Measurements from ENCODE around the gene KCNQ1OT1. TPM values are rescaled to one million over a fixed set of nuclear protein-coding genes. Genes with fewer than 3 reads are reported as not detected.
A peak's percentile ranks its signal among the peaks of the same experiment; 100 is the strongest.

Gene KCNQ1OT1
- total RNA-seq, 4 donors from 2014 or later = 0.16 to 0.61 (median 0.30) TPM

DNA sequence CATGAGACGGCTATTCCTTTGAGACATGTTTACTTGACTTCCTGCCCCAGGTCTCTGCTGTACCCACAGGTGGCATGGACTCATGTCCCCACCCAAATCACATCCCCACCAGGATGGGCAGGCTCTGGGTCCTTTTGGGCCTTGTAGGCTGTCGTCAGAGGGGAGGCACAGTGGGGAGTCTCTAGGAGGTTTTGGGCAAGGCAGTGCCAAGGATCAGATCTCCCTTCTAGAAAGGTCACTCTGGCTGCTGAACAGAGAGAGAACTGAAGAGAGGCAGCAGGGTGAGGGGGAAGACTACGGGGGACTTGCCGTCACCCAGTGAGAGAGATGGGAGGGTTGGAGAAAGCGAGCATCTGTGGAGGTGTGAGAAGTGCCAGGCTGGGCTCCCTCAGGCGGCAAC lies 4.6 kb upstream of the KCNQ1OT1 start:
- intact Hi-C loops (cut with DNase I; ENCODE audit: low total_unique reads) (loop anchor here (5.0 kb wide), 1 partner anchor 172 kb away; no protein-coding TSS in a partner anchor), in situ Hi-C loops (cut with MboI; ENCODE audit: low sequenced_read_pairs in 4 of 4) (no loop called here)
- ATAC-seq = no peak
- DNase-seq = no peak
- H3K4me1 ChIP-seq = peaks cover 20% of the 10 kb centered on the region in 2 donors
- H3K27ac ChIP-seq = no peak overlapping the region
- H3K27me3 ChIP-seq = no peaks in the 10 kb centered on the region
- H3K4me3 ChIP-seq = no peak overlapping the region
- H3K9me3 ChIP-seq = no peaks in the 10 kb centered on the region
- no peak for TF ChIP-seq POLR2A (IDR thresholded peaks at IDR 0.05)
- TF ChIP-seq, protein P1, sequence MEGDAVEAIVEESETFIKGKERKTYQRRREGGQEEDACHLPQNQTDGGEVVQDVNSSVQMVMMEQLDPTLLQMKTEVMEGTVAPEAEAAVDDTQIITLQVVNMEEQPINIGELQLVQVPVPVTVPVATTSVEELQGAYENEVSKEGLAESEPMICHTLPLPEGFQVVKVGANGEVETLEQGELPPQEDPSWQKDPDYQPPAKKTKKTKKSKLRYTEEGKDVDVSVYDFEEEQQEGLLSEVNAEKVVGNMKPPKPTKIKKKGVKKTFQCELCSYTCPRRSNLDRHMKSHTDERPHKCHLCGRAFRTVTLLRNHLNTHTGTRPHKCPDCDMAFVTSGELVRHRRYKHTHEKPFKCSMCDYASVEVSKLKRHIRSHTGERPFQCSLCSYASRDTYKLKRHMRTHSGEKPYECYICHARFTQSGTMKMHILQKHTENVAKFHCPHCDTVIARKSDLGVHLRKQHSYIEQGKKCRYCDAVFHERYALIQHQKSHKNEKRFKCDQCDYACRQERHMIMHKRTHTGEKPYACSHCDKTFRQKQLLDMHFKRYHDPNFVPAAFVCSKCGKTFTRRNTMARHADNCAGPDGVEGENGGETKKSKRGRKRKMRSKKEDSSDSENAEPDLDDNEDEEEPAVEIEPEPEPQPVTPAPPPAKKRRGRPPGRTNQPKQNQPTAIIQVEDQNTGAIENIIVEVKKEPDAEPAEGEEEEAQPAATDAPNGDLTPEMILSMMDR (IDR thresholded peaks at IDR 0.05 in 4 of 5, conservative IDR thresholded peaks at IDR 0.05 in 1 of 5) = no peak
- H3K36me3 ChIP-seq = no peaks in the 10 kb centered on the region

DNA sequence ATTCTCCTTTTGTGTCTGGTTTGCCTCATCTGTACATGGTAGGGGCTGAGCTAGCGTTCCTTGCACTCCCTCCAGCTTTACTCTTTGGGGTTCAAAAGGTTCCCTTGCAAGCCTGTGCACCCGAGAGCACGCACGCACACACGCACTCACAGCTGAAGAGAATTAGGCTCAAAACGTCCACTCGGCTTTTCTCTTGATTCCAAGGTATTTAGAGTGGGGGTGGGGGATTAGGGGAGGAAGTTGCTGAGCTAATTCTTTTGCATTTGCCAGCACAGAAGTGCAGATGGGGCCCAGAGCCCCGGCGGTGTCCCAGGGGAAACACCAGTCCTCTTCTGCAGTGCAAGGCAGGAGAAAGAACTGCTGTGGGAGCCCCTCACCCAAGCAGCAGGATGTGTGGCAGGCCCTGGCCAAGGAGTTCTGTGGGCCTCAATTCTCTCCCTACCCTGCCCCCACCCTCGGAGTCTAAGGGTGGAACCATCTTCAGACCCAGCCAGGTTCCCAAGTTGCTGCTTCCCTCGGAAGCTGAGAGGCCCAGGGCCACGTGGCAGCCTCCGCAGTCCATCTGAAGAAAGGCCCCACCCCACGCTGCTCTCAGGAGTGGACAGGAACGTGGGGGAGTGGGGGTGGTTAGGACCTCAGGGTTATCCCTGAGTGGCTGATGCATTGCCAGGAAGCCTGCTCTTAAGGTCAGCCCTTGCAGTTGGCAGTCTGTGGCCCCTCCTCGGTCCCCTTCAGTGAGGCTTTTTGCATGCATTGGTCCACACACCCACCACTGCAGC lies 3.8 kb upstream of the KCNQ1OT1 start:
- DNase-seq (no peak), ATAC-seq (no peak)
- Histone ChIP-seq H3K4me1 (peaks cover 17 to 20% of the 10 kb centered on the region in 2 donors), H3K27ac (peak overlapping the region in 3 of 4 donors; percentile 89 to 97 (median 93)), H3K9me3 (no peaks in the 10 kb centered on the region), H3K4me3 (no peak overlapping the region), H3K36me3 (no peaks in the 10 kb centered on the region), H3K27me3 (no peaks in the 10 kb centered on the region)
- TF ChIP-seq, protein P1 (IDR thresholded peaks at IDR 0.05 in 4 of 5, conservative IDR thresholded peaks at IDR 0.05 in 1 of 5) = no peak
- TF ChIP-seq POLR2A (IDR thresholded peaks at IDR 0.05) = no peak
- in situ Hi-C loops (cut with MboI; ENCODE audit: low sequenced_read_pairs in 4 of 4) = no loop called here
- intact Hi-C loops (cut with DNase I; ENCODE audit: low total_unique reads) = loop anchor here (5.0 kb wide), 1 partner anchor 171 kb away; no protein-coding TSS in a partner anchor

GRCh38 chr11:2702771-2703362 lies 3.1 kb upstream of the KCNQ1OT1 start:
- no peaks in the 10 kb centered on the region for H3K36me3 ChIP-seq
- intact Hi-C loops (cut with DNase I; ENCODE audit: low total_unique reads) = loop anchor here (5.0 kb wide), 1 partner anchor 171 kb away; no protein-coding TSS in a partner anchor
- peak overlapping the region; percentile 42 to 97 (median 91) for H3K27ac ChIP-seq
- H3K4me1 ChIP-seq = peaks cover 12 to 18% of the 10 kb centered on the region in 2 donors
- no peak overlapping the region for H3K4me3 ChIP-seq
- TF ChIP-seq, protein P1 (IDR thresholded peaks at IDR 0.05 in 4 of 5, conservative IDR thresholded peaks at IDR 0.05 in 1 of 5) = no peak
- no peak for TF ChIP-seq POLR2A (IDR thresholded peaks at IDR 0.05)
- DNase-seq (peak in 1 of 2 donors; percentile 65), ATAC-seq (no peak)
- H3K27me3 ChIP-seq = no peaks in the 10 kb centered on the region
- in situ Hi-C loops (cut with MboI; ENCODE audit: low sequenced_read_pairs in 4 of 4) = no loop called here
- H3K9me3 ChIP-seq = no peaks in the 10 kb centered on the region

GRCh38 chr11:2701898-2702434 lies 2.2 kb upstream of the KCNQ1OT1 start:
- Histone ChIP-seq H3K36me3 (no peaks in the 10 kb centered on the region), H3K4me1 (peaks cover 17 to 18% of the 10 kb centered on the region in 2 donors), H3K4me3 (no peak overlapping the region), H3K9me3 (no peaks in the 10 kb centered on the region), H3K27ac (peak overlapping the region; percentile 89 to 97 (median 92)), H3K27me3 (no peaks in the 10 kb centered on the region)
- intact Hi-C loops (cut with DNase I; ENCODE audit: low total_unique reads) = loop anchor here (2.0 to 5.0 kb wide), 2 partner anchors 170 to 183 kb away; partner anchors contain the start of gene CDKN1C
- DNase-seq (peak in 1 of 2 donors; percentile 5), ATAC-seq (no peak)
- TF ChIP-seq POLR2A (IDR thresholded peaks at IDR 0.05) = no peak
- TF ChIP-seq, protein P1 (IDR thresholded peaks at IDR 0.05 in 4 of 5, conservative IDR thresholded peaks at IDR 0.05 in 1 of 5) = no peak
- in situ Hi-C loops (cut with MboI; ENCODE audit: low sequenced_read_pairs in 4 of 4) = no loop called here

Data from gastrocnemius medialis (tissue), 4 donors.